Measurements from ENCODE around the gene OGFOD1.

GRCh38 chr16:56457927-56458470 lies 6.6 kb downstream of the OGFOD1 start:
- no peak for TF ChIP-seq CTCF (conservative IDR thresholded peaks at IDR 0.05 in 1 of 2, IDR thresholded peaks at IDR 0.05 in 1 of 2; ENCODE audit: low read depth in 1 of 2, low read length in 2 of 2)
- TF ChIP-seq EZH2 (IDR thresholded peaks at IDR 0.05; ENCODE audit: low read length, missing control alignments) = no peak

Data from fibroblast of lung (primary cell).